HG02884 (cell line): ENCODE data around the gene KLC1.
"Not testable (repeated sequence)": the region's sequence is repeated elsewhere in the genome, so short reads cannot be mapped to it uniquely, and the experiment has no call there.

Source experiments
- ATAC-seq: cut with Tn5 transposase; IDR thresholded peaks from one replicate; pipeline ENCODE4 v1.9.1; 2021; ENCODE audit warnings: mild to moderate bottlenecking, moderate library complexity; ENCODE audit not compliant: unreplicated experiment

The KLC1 gene

DNA sequence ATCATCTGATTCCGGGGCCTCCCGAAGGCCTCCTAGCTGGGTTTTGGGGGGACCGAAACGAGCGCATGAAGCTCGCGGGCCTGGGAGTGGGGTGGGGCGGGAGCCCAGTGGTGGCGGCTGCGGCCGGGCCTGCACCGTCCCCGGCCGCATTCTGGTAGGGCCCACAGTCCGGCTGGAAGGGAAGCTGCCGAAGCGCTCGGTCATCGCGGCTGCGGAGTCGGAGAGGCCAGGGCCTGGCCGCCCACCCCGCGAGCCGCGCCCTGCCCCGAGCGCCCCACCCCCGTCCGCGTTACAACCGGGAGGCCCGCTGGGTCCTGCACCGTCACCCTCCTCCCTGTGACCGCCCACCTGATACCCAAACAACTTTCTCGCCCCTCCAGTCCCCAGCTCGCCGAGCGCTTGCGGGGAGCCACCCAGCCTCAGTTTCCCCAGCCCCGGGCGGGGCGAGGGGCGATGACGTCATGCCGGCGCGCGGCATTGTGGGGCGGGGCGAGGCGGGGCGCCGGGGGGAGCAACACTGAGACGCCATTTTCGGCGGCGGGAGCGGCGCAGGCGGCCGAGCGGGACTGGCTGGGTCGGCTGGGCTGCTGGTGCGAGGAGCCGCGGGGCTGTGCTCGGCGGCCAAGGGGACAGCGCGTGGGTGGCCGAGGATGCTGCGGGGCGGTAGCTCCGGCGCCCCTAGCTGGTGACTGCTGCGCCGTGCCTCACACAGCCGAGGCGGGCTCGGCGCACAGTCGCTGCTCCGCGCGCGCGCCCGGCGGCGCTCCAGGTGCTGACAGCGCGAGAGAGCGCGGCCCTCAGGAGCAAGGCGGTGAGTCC lies at the start of gene KLC1:
TSS of gene KLC1 (plus strand) at position 528 of the 819 bp plus-strand sequence. CDS start 25,354 bp downstream, outside the sequence.
- peak; percentile 55 for ATAC-seq

DNA sequence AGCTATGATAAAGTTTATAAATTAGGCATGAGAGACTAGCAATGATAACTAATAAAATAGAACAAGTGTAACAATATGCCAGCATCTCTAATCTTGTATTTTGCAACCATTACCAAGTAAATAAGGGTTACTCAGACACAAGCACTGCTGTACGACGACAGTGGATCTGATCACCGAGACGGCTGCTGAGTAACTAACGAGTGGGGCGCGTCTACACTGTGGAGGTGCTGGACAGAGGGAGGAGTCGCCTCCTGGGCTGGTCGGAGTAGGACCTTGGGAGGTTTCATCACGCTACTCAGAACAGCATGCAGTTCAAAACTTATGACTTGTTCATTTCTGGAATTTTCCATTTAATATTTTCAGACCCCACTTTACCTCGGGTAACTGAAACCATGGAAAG lies 47.8 kb upstream of the KLC1 start:
- no peak for ATAC-seq

DNA sequence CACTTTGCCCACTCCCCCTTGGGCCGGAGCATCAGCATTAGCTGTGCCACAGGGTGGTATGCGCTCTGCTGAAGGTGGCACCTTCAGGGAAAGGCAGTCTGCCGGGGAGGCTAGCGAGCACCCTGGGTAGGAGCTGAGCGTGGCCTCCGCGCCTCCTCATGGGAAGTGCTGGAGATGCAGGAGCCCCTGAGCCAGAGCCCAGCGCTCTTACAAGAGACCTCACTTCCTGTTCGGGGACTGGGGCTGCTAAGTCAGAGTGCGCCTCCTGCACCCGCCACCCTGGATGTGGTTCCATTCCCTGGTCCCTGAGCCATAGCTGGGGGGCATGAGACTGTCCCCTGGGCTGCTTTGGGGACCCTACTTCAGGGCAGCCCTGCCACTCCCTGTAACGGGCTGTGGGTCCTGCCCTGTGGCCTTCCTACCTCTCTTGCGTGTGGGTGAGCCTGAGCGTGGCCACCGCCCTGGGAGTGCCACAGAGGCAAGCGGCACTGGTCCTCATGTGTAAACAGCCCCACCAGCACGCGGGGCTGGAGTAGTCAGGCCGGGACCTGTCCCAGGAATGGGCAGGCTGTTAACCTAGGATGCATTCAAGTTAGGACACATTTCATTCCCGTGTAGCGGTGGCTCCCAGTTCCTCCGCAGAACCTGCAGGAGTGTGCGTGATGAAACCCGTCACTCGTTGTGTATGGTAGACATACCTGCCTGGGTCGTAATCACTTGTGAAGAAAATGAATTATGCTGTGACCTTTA lies 46.9 kb upstream of the KLC1 start:
- ATAC-seq = no peak

DNA sequence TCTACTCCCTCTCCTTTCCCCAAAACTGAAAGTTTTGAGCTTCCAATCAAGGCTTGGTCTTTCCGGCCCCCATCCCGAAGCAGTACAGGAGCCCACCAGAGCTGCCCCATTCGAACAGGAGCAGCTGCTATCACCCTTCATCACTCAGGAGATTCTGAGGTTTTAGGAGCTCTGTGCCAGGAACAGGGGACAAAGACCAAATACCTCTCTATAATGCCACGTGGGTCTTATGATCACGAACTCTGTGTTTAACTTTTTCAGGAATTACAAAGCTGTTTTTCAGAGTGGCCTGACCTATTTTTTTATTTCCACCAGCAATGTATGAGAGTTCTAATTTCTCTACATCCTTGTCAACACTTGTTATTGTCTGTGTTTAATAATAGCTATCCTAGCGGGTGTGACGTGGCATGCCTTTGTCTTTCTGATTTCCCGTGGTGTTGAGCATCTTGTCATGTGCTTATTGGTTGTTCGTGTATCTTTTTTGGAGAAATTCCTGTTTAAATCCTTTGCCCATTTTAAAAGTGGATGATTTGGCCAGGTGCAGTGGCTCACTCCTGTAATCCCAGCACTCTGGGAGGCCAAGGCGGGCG lies 44.6 kb upstream of the KLC1 start:
- ATAC-seq = no peak

DNA sequence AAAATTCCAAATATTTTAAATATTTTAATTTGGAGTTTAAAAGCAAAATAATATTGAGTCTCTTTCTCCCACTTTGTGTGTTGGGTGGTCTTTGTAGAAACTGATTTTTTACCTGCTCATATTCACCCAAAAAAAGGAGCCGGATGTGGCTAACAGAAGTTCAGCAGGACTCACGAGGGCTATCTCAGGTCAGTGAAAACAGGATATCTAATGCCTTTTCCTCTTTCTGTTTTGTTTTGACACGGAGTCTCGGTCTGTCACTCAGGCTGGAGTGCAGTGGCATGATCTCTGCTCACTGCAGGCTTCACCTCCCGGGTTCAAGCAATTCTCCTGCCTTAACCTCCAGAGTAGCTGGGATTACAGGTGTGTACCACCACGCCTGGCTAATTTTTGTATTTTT lies 35.4 kb upstream of the KLC1 start:
- peak; percentile 52 for ATAC-seq

DNA sequence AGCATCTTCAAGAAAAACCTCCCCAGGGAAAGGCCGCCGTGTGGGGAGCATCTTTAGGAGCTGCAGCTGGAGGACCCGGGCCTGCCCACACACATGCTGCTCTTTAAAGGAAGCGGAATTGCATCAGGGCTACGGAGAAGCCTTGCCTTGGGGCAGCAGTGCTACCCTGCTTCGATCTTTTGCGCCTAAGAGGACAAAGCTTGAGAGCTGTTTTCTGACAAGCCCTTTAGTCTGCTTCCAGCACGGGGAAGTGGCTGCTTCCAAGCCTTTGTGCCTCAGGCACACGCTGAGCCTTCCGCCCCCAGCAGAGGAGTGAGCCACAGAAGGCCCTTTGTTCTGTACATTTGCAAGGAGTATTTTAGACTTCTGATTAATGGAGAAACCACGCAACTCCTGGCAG lies 34.7 kb upstream of the KLC1 start:
- no peak for ATAC-seq

DNA sequence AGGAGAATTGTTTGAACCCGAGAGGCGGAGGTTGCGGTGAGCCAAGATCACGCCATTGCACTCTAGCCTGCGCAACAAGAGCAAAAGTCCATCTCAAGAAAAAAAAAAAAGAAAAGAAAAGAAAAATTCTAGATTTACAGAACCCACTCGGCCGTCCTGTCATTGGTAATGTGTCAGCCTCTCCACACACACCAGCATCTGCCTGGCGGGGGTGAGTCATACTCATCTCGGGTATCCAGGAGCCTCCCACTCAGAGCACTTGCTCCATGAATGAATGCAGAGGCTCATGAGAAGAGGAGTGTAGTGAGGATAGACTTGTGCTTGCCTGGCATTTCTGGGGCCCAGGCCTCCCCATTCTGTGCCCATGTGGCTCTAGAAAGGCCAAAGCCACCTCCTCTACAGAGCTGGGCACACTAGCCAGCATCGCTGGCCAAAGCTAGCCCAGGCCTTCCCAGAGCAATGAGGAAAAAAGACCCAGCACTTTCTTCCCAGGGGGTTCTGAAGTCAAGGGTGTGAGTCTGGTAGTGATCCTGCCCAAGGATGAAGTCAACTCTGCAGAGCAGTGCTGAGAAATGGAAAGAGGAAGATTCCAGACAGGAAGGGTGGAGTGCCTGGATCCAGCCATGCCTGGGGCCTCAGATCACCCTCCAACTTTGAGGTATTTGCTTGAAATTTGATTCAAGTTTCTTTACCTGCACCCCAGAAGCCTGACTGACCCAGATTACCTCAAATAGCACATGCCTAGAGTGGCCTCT lies 31.2 kb upstream of the KLC1 start:
- no peak for ATAC-seq

DNA sequence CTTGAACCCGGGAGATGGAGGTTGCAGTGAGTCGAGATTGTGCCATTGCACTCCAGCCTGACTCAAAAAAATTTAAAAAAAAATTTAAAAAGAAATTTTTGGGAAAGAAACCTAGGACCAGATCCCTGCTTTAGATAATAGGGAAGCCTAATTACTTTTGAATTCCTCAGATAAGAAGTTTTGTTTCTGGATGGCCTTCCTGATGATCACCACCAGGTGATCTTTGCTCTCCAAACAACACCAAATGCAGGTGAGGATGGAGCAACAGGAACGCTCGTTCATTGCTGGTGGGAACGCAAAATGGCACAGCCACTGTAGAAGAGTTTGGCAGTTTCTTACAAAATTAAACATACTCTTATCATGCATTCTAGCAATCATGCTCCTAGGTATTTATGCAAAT lies 28.5 kb upstream of the KLC1 start:
- ATAC-seq = no peak

DNA sequence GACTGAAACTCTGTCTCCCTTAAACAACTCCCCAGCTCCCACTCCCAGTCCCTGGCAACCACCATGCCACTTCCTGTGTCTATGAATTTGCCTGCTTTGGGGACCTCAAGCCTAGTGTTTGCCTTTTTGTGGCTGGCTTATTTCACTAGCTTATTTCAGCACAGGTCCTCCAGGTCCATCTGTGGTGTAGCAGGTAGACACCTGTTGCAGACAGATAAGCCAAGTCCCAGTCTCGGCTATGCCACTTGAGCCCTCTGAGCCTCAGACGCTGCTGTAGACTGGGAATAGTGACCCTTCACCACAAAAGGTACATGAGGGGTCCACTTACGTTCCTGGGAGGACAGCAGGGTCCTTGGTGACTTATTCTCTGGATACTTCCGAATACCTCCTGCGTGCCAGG lies 24.4 kb upstream of the KLC1 start:
- no peak for ATAC-seq

DNA sequence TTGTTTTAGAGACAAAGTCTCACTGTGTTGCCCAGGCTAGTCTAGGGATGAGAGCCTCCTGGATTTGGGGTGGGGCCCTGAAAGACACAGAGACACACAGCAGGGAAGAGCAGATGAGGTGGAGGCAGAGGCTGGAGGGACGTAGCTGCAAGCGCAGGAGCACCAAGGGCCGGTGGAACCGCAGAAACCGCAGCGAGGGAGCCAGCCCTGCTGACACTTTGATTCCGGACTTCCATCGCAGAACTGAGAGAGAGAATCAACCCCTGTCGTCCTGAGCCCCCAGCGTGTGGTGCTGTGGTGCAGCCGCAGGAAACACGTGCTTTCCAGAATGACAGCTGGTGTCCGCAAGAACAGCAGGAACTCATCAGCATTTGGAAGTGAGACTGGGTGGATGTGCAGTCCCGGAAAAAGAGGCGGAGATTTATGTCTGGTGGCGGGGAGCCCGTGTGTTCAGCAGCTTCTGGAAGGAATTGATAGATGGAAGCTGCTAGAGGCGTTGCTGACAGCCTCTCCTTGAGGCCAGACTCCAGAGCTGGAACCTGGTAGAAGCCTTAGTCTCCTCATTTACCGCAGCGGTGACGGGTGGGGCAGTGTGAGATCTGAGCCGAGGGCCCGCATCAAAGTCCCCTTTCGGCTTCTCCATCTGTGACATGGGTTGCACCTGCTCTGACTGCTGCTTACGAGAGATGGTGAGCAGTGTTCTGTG lies 21.9 kb upstream of the KLC1 start:
- ATAC-seq = no peak

DNA sequence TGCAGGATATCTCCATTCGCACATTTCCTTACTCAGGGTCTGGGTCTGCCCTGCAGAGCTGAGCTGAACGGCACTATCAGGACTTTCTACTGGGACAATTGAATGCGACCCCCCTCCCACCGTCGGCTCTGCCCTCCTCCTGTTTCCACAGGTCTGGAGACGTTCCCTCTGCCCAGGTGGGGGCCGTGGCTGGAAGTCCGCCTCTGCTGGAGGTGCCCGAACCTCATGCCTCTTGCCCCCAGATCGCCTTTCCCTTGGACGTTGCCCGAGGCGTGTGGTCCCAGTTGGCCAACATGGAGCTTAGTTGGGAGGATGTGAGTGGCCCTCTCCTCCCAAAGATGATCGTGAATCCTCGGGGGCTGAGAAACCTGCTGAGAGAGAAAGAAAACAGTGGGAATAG lies 21.2 kb upstream of the KLC1 start:
- no peak for ATAC-seq

DNA sequence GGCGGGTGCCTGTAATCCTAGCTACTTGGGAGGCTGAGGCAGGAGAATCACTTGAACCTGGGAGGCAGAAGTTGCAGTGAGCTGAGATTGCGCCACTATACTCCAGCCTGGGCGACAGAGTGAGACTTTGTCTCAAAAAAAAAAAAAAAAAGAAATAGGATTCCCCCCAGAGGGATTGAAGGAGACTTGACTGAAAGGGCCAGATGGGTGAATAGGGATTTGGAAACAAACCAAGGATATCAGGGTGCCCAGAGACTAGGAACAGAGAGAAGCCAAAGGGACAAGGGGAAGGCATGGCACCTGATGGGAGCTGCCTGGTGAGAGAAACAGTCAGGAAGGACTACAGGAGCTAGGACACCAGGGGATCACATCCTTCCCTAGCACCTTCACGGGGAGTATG lies 19.9 kb upstream of the KLC1 start:
- not testable (repeated sequence) for ATAC-seq

DNA sequence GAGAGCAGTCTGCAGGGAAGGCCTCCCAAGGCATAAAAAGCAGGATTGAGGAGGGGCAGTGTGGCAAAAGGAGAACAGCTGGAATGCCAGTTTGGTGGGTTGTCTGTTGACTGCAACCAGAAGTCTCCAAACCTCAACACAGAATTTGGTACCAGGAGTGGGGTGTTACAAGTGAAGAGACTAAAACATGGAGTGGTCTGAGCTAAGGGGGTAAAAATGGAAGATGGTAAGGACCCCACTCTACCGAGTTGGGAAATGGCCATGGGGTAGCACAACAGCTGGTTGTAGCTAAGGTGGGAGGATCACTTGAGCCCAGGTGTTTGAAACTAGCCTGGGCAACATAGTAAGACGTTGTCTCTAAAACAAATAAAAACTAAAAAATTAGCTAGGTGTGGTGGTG lies 17.8 kb upstream of the KLC1 start:
- no peak for ATAC-seq

DNA sequence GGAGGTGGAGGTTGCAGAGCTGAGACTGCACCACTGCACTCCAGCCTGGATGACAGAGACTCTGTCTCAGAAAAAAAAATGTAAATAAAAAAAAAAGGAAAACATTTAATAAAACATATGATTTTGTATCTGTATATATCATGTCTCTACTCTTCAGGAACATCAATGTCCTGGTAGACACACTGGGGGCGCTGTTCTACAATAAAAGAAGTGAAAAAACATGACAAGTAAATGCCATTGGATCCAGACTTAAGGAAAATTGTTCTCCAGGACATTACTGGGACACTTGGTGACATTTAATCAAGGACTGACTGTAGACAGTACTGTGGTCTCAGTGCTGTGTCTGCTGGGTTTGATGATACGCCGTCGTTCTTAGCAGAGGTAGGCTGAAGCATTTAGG lies 15.5 kb upstream of the KLC1 start:
- ATAC-seq = no peak

DNA sequence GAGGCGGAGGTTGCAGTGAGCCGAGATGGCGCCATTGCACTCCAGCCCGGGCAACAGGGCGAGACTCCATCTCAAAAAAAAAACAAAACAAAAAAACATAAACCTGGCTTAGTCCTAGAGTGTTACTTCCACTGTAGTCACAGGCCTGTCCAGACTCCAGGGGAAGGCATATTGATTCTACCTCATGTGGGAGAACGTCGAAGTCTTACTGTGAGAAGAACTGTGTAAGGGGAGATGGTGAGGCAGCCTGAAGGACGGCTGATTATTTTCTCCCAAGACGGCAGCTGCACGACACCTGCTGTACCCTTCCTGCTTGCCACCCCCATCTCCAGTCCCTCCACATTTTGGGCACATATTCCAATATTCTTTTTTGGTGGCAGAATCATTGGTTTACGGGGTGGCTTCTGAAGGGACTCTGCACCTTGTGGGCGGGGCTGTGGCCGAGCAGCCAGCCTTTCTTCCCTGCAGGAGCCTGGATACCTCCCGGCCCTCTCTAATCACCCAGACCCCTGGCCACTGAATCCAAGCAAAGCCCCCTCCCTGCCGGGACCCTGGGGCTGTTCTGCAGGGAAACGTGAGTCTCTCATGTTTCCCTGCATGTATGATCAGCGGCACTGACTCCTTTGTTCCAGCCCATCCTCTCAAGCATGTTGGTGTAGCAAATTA lies 12.2 kb upstream of the KLC1 start:
- no peak for ATAC-seq

DNA sequence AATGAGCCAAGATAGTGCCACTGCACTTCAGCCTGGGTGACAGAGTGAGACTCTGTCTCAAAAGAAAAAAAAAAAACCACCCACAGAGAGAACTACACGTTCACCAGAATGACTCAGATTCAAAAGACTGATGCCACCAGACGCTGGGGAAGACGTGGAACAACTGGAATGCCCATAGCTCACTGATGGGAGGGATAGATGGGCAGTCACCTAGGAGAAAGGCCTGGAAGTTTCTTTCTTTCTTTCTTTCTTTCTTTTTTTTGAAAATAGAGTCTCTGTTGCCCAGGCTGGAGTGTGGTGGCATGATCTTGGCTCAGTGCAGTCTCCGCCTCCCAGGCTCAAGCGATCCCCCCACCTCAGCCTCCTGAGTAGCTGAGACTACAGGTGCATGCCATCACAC lies 10.0 kb upstream of the KLC1 start:
- no peak for ATAC-seq

DNA sequence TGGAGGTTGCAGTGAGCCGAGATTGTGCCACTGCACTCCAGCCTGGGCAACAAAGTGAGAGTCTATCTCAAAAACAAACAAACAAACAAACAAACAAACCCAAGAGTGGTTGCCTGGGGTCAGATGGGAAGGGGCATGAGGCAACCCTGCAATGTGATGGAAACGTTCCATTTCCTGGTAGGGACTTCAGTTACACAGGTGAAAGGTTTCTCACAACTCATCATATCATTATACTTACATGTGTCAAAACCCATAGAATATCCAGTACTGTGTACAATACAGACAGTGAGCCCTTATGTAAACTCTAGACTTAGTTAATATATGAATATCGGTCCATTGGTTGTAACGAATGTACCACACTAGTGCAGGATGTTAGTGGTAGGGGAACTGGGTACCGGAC lies 7.2 kb upstream of the KLC1 start:
- no peak for ATAC-seq

DNA sequence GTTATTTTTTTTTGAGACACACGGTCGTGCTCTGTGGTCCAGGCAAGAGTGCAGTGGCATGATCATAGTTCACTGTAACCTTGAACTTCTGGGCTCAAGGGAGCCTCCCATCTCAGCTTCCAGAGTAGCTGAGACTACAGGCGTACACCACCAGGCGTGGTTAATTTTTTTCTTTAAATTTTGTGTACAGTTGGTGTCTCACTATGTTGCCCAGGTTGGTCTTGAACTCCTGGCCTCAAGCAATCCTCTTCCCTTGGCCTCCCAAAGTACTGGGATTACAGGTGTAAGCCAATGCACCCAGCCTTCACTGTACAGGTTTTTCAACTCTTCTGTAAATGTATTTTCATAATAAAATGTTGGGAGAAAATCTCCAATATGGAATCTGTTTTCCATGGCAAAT lies 5.7 kb upstream of the KLC1 start:
- ATAC-seq = no peak

DNA sequence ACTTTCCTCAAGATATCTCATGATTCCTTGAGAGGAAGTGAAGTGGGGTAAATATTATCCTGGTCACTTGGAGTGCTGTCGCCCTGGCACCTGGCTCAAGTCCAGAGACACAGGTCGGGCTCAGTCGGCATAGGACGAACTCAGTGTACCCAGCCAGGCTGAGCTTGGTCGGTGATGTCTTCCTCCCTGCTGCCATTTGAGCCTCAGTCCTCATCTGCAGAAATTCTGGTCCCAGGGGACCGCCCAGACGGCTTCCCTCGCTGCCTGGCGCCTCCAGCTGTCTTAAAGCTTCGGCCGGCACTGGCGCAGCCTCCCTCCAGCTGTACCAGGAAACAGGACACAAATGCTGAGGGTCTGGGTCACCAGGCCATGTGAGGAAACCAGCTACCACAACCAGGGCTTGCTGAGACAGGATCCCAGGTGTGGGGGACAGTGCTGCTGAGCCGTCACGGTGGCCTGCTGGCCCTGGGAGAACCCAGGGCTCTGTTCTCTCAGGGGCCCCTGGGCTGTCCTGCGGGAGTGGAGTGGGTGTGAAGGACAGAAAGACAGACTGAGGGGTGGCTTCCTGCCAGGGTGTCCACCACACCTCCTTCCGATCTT lies 5.0 kb upstream of the KLC1 start:
- ATAC-seq = no peak

DNA sequence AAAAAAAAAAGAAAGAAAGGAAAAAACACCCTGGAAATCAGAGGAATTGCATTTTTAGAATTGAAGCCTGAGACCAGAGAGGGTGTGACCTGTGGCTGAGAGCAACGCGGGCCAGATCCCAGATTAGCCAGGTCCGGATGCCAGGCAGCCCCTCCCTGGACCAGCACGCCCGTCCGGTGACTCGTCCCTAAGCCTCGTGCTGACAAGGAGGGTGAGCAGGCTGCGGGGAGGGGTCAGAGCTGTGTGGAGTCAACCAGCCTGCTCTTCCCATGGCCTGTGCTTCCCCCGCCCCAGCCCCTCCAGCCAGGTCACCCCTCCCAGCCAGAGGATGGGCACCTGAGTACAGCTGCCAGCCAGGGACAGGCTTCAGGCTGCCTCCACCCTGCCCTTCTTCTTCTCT lies 4.2 kb upstream of the KLC1 start:
- no peak for ATAC-seq
